HAP-1 (cell line): ENCODE measurements around the gene BCL11B.
A peak's percentile ranks its signal among the peaks of the same experiment; 100 is the strongest.
"Not testable (repeated sequence)": the region's sequence is repeated elsewhere in the genome, so short reads cannot be mapped to it uniquely, and the experiment has no call there.

Experiments
- DNase-seq, 2 experiments: peaks; one replicate each; pipeline ENCODE4 v3.0.0-alpha.2; 2016 to 2020; ENCODE audit warnings: low spot score in 2 of 2
- H3K27me3 ChIP-seq: fragments of 250-450 bp; sonication (Bioruptor Pico); 2 replicates; pipeline ENCODE4 v1.5.1; 2020; ENCODE audit warnings: low read depth, mild to moderate bottlenecking, moderate library complexity
- H3K36me3 ChIP-seq: fragments of 250-450 bp; sonication (Bioruptor Pico); replicated peaks from 2 replicates; pipeline ENCODE4 v1.5.1; 2020; ENCODE audit warnings: mild to moderate bottlenecking
- H3K4me1 ChIP-seq: fragments of 250-450 bp; sonication (Bioruptor Pico); 2 replicates; pipeline ENCODE4 v1.5.1; 2020; ENCODE audit warnings: mild to moderate bottlenecking
- H3K4me3 ChIP-seq: fragments of 250-450 bp; sonication (Bioruptor Pico); 2 replicates; pipeline ENCODE4 v1.5.1; 2020; ENCODE audit warnings: mild to moderate bottlenecking, moderate library complexity
- H3K9me3 ChIP-seq: fragments of 250-450 bp; sonication (Bioruptor Pico); 2 replicates; pipeline ENCODE4 v1.5.1; 2020; ENCODE audit warnings: mild to moderate bottlenecking, moderate library complexity
- in situ Hi-C: fragments of 300-500 bp; cut with MboI; formaldehyde crosslinking; loops from 3 replicates; pipeline ENCODE4 v1.14.3; 2020; ENCODE audit warnings: low sequenced_read_pairs, inconsistent platforms, mixed read lengths

The BCL11B gene

DNA sequence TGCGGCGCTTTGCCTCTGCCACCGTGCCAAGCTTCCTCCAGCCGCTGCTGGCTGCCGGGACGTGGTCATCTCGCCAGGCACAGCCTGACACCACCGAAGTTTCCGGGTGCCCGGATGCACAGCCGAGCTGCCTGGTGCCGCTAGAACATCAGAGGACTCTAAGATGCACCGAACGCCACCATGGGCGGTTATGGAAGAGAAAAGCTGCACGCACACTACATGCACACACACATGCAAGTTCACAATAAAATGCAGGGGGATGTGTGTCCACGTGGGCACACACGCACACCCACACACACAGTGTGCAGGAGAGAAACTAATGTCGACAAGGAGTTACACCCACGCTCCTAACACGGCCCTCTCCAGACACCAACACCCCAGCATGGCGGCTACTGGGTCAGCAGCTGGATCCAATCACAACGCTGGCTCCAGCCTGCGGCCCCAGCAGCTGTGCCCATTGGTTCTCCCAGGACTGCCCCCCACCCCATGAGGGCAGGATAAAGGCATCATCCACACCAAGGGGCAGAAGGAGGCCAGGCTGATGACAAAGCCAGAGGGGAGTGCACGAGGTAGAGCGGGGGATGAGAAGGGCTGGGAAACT lies 82.7 kb downstream of the BCL11B start:
- peak in 1 of 2 experiments; percentile 52 for DNase-seq
- Histone ChIP-seq H3K36me3 (no peaks in the 10 kb centered on the region), H3K27me3 (no peaks in the 10 kb centered on the region), H3K4me1 (peaks cover 14% of the 10 kb centered on the region), H3K4me3 (no peak overlapping the region), H3K9me3 (no peaks in the 10 kb centered on the region)
- in situ Hi-C loops, result no loop called here

DNA sequence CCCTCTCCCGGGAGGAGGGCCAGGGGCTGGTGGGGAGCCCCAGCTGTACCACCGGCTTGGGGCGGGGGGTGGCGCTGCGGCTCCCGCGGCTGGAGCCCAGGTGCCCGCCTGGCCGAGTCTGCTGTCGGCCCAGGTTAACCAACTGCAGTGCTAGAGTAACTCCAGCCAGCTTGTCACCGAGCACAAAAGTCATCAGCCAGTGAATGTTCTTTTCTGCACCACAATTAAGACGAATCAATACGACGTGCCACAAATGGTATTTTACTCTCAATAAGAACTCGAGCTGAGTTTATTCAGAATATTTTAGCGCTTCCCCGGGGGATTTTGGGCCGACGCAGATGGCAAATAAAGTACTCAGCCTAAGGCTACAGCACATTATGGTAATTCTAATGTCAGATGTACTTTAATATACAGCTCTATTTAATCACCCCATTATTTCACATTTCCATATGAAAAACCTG lies 83.2 kb downstream of the BCL11B start:
- peak; percentile 56 to 70 for DNase-seq
- Histone ChIP-seq H3K36me3 (no peaks in the 10 kb centered on the region), H3K9me3 (no peaks in the 10 kb centered on the region), H3K4me1 (peaks cover 14% of the 10 kb centered on the region), H3K27me3 (no peaks in the 10 kb centered on the region), H3K4me3 (no peak overlapping the region)
- in situ Hi-C loops, result no loop called here

GRCh38 chr14:99187858-99188257 lies 84.1 kb downstream of the BCL11B start:
- DNase-seq, result no peak
- peaks cover 14% of the 10 kb centered on the region for H3K4me1 ChIP-seq
- no peak overlapping the region for H3K4me3 ChIP-seq
- no peaks in the 10 kb centered on the region for H3K27me3 ChIP-seq
- H3K36me3 ChIP-seq, result no peaks in the 10 kb centered on the region
- no peaks in the 10 kb centered on the region for H3K9me3 ChIP-seq
- in situ Hi-C loops, result no loop called here

- no peak overlapping the region for H3K4me3 ChIP-seq
- H3K4me1 ChIP-seq, result peaks cover 14% of the 10 kb centered on the region
- H3K27me3 ChIP-seq, result no peaks in the 10 kb centered on the region
- in situ Hi-C loops, result no loop called here
- H3K9me3 ChIP-seq, result no peaks in the 10 kb centered on the region
- no peaks in the 10 kb centered on the region for H3K36me3 ChIP-seq
- DNase-seq, result no peak
These were observed 84.9 kb downstream of the BCL11B start for GRCh38 chr14:99186956-99187690.

GRCh38 chr14:99186336-99186735 lies 85.7 kb downstream of the BCL11B start:
- H3K4me3 ChIP-seq, H3K27me3 ChIP-seq, H3K36me3 ChIP-seq, DNase-seq, H3K9me3 ChIP-seq, in situ Hi-C loops: not testable (repeated sequence)
- peaks cover 14% of the 10 kb centered on the region for H3K4me1 ChIP-seq

- in situ Hi-C loops, result no loop called here
These were observed 86.4 kb downstream of the BCL11B start for GRCh38 chr14:99185436-99186068.

DNA sequence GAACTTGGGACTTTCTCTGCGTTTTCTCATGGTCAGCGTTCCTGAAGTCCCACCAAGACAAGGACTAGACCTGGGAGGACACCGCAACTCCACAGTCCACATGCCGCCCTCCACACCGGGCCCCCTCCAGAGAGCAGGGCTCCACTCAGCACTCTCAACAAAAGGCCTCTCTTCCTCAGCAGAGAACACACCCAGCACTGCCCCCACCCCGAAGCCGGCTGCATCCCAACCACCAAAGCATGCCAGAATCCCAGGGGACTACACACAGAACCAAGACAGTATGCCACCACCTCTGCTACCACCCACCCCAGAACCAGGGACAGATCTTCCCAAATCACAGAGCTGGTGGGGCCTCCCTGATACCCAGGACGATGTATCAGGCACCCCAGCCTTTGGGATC lies 88.3 kb downstream of the BCL11B start:
- in situ Hi-C loops, result no loop called here
- no peaks in the 10 kb centered on the region for H3K27me3 ChIP-seq
- DNase-seq, result no peak
- peaks cover 8% of the 10 kb centered on the region for H3K4me1 ChIP-seq
- no peak overlapping the region for H3K4me3 ChIP-seq
- H3K36me3 ChIP-seq, result no peaks in the 10 kb centered on the region
- no peaks in the 10 kb centered on the region for H3K9me3 ChIP-seq

More at GRCh38 chr14:99185436-99186068, 86.4 kb downstream of the BCL11B start:
- no peak for DNase-seq
- Histone ChIP-seq H3K4me3 (no peak overlapping the region), H3K4me1 (peaks cover 14% of the 10 kb centered on the region), H3K27me3 (no peaks in the 10 kb centered on the region), H3K9me3 (no peaks in the 10 kb centered on the region), H3K36me3 (no peaks in the 10 kb centered on the region)

- no peak for DNase-seq
- Histone ChIP-seq H3K27me3 (no peaks in the 10 kb centered on the region), H3K36me3 (no peaks in the 10 kb centered on the region), H3K4me1 (peaks cover 5% of the 10 kb centered on the region), H3K4me3 (no peak overlapping the region), H3K9me3 (no peaks in the 10 kb centered on the region)
- in situ Hi-C loops, result no loop called here
These were observed 88.7 kb downstream of the BCL11B start for GRCh38 chr14:99183311-99183710.

GRCh38 chr14:99182548-99183250 lies 89.3 kb downstream of the BCL11B start:
- in situ Hi-C loops, result no loop called here

GRCh38 chr14:99181804-99182520 lies 90.0 kb downstream of the BCL11B start:
- no peaks in the 10 kb centered on the region for H3K27me3 ChIP-seq
- H3K4me3 ChIP-seq, result no peak overlapping the region
- no peaks in the 10 kb centered on the region for H3K4me1 ChIP-seq
- in situ Hi-C loops, result no loop called here
- H3K36me3 ChIP-seq, result no peaks in the 10 kb centered on the region
- no peak for DNase-seq
- no peaks in the 10 kb centered on the region for H3K9me3 ChIP-seq

More at GRCh38 chr14:99182548-99183250, 89.3 kb downstream of the BCL11B start:
- no peak for DNase-seq
- no peaks in the 10 kb centered on the region for H3K27me3 ChIP-seq
- no peaks in the 10 kb centered on the region for H3K36me3 ChIP-seq
- no peak overlapping the region for H3K4me3 ChIP-seq
- no peaks in the 10 kb centered on the region; the same call in 1 of the 2 replicates for H3K4me1 ChIP-seq
- H3K9me3 ChIP-seq, result no peaks in the 10 kb centered on the region

- in situ Hi-C loops, result no loop called here
- Histone ChIP-seq H3K4me1 (no peaks in the 10 kb centered on the region), H3K4me3 (no peak overlapping the region), H3K9me3 (no peaks in the 10 kb centered on the region), H3K36me3 (no peaks in the 10 kb centered on the region), H3K27me3 (no peaks in the 10 kb centered on the region)
- DNase-seq, result no peak
These were observed 90.8 kb downstream of the BCL11B start for GRCh38 chr14:99181241-99181640.

GRCh38 chr14:99179946-99180345 lies 92.1 kb downstream of the BCL11B start:
- no peaks in the 10 kb centered on the region for H3K4me1 ChIP-seq
- DNase-seq, result no peak
- no peak overlapping the region for H3K4me3 ChIP-seq
- in situ Hi-C loops, result no loop called here
- H3K9me3 ChIP-seq, result no peaks in the 10 kb centered on the region
- H3K27me3 ChIP-seq, result no peaks in the 10 kb centered on the region
- H3K36me3 ChIP-seq, result no peaks in the 10 kb centered on the region

DNA sequence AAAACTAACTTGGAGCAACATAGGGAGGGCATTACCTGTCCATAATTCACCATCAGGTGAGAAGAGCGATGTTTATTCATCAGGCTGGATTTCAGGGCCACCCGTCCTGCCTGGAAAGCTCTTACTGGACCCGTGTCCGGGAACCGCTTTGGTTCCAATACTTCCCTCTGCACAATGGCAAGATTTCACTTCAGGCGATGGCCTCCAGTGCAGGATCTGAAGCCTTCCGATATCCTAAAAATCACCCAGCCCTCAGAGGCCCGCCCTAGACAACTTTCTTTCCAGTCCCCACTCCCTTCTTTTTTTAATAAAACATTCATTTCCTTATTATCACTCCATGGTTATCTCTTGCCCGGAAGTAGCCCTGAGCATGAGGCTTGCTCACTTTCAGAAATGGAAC lies 92.5 kb downstream of the BCL11B start:
- no peaks in the 10 kb centered on the region for H3K27me3 ChIP-seq
- in situ Hi-C loops, result no loop called here
- H3K4me1 ChIP-seq, result no peaks in the 10 kb centered on the region
- DNase-seq, result no peak
- no peaks in the 10 kb centered on the region for H3K36me3 ChIP-seq
- H3K4me3 ChIP-seq, result no peak overlapping the region
- H3K9me3 ChIP-seq, result no peaks in the 10 kb centered on the region
